ENCODE measurements around the gene OMD. TPM values are rescaled to one million over a fixed set of nuclear protein-coding genes. Genes with fewer than 3 reads are reported as not detected.

Gene OMD
- total and polyA plus RNA-seq, 10 donors, result 0.10 to 1.0 (median 0.61) TPM; not detected in 1

DNA sequence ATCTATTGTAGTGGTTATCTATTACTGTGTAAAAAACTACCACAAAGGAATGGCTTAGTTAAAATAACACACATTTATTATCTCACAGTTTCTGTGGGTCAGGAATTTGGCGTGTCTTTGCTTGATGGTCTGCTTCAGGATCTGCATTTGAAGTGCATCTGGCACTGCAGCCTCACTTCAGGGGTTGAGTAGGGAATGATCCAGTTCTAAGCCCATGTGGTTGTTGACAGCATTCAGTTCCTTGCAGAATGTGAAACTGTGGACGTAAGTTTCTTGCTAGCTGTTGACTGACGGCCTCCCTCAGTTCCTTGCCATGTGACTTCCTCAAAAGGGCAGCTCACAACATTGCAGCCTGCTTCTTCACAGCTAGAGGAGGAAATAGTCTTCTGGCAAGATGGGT is 17.8 kb downstream of the OMD start:
- WGBS, 5 donors, result 15 to 29% (median 26%) methylated on average over 3 of the region's 3 CpGs
- intact Hi-C loops (cut with DNase I; ENCODE audit: low total_unique reads), result no loop called here
- Histone ChIP-seq H3K27ac (peak overlapping the region in 6 of 8 donors; percentile 37 to 76 (median 64)), H3K4me3 (peak overlapping the region in 1 of 8 donors; percentile 50), H3K27me3 (replicated peaks in 1 of 7) (no peaks in the 10 kb centered on the region), H3K9me3 (no peaks in the 10 kb centered on the region), H3K36me3 (no peaks in the 10 kb centered on the region), H3K4me1 (peaks cover 0 to 20% (median 12%) of the 10 kb centered on the region in 6 donors)
- TF ChIP-seq POLR2AphosphoS5 (IDR thresholded peaks at IDR 0.05), result peak in 1 of 3 donors; percentile 47
- TF ChIP-seq POLR2A (IDR thresholded peaks at IDR 0.05), result no peak
- TF ChIP-seq, protein P1, sequence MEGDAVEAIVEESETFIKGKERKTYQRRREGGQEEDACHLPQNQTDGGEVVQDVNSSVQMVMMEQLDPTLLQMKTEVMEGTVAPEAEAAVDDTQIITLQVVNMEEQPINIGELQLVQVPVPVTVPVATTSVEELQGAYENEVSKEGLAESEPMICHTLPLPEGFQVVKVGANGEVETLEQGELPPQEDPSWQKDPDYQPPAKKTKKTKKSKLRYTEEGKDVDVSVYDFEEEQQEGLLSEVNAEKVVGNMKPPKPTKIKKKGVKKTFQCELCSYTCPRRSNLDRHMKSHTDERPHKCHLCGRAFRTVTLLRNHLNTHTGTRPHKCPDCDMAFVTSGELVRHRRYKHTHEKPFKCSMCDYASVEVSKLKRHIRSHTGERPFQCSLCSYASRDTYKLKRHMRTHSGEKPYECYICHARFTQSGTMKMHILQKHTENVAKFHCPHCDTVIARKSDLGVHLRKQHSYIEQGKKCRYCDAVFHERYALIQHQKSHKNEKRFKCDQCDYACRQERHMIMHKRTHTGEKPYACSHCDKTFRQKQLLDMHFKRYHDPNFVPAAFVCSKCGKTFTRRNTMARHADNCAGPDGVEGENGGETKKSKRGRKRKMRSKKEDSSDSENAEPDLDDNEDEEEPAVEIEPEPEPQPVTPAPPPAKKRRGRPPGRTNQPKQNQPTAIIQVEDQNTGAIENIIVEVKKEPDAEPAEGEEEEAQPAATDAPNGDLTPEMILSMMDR (IDR thresholded peaks at IDR 0.05 in 8 of 11, conservative IDR thresholded peaks at IDR 0.05 in 3 of 11), result peak in 2 of 11 experiments; percentile 15 to 17
- DNase-seq, result peak; percentile 79

DNA sequence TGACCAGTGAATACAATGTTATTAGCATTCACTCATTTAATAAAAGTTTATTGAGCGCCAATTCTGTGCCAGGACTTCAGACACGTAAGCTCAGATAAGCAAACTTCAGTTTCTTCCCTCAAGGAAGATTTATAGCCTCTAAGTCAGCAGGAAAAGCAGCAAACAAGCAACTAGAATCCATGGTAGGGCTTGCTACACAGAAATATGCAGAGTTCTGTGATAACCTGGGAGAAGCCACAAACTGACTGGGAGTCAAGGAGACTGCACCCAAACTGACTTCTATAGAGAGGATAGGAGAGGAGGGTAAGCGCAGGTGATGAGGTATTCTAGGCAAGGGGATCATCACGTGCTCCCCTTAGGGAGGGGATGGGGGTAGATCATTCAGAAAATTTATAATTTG is 18.5 kb downstream of the OMD start:
- no peak for DNase-seq
- H3K4me3 ChIP-seq, result no peak overlapping the region
- peak overlapping the region in 4 of 8 donors; percentile 57 to 76 (median 71) for H3K27ac ChIP-seq
- 79 to 83% (median 80%) methylated on average over 4 of the region's 4 CpGs for WGBS, 5 donors
- H3K36me3 ChIP-seq, result no peaks in the 10 kb centered on the region
- no peaks in the 10 kb centered on the region for H3K9me3 ChIP-seq
- peaks cover 0 to 20% (median 12%) of the 10 kb centered on the region in 6 donors for H3K4me1 ChIP-seq
- no peak for TF ChIP-seq POLR2AphosphoS5 (IDR thresholded peaks at IDR 0.05)
- TF ChIP-seq POLR2A (IDR thresholded peaks at IDR 0.05), result no peak
- intact Hi-C loops (cut with DNase I; ENCODE audit: low total_unique reads), result no loop called here
- no peaks in the 10 kb centered on the region for H3K27me3 ChIP-seq (replicated peaks in 1 of 7)

DNA sequence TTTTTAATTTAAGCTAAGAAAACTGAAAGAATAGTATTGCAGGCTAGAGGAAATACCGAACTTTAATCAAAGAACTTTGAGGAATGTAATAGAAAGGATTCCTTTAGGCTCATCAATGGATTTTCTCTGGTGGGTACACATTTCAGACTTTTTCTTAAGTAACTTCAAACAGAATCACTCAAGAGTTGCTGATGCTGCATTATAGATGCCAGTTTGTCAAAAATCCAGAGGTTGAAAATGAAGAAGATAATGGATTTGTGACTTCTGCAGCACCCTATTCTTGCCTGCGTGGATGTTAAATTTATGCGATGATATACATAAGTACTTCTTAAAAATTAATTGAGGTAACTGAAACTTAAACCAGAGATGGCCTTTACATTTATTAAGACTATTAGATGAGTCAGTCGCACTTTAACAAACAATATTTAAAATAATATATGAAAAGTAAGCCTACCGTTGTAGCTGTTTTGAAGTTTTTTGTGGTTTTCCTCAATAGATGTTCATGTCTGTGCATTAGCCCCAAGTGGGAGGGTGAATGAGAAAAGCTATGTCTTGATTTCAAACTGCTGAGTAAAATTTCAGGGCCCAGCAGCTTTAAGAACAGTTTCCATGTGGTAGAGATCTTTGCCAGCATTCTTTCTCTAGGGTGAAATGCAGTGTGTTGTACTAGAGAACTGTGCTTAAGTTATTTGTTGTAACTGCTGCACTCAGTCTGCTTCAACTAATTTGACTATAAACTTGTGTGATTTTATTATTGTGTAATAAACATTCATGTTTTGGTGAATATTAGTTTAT is 20.0 kb downstream of the OMD start, which contains the start of gene OGN:
TSS of gene OGN (minus strand) at position 537 of the 795 bp plus-strand sequence. CDS start 1,171 bp downstream, outside the sequence.
- intact Hi-C loops (cut with DNase I; ENCODE audit: low total_unique reads), result no loop called here
- H3K4me1 ChIP-seq, result peaks cover 0 to 20% (median 12%) of the 10 kb centered on the region in 6 donors
- H3K36me3 ChIP-seq, result no peaks in the 10 kb centered on the region
- WGBS, 5 donors, result 76 to 84% (median 78%) methylated on average over 5 of the region's 5 CpGs
- no peak for TF ChIP-seq POLR2A (IDR thresholded peaks at IDR 0.05)
- TF ChIP-seq, protein P1 (IDR thresholded peaks at IDR 0.05 in 8 of 11, conservative IDR thresholded peaks at IDR 0.05 in 3 of 11), result no peak
- TF ChIP-seq POLR2AphosphoS5 (IDR thresholded peaks at IDR 0.05), result no peak
- no peak within 1 kb of the TSS for H3K27ac ChIP-seq
- H3K27me3 ChIP-seq (replicated peaks in 1 of 7), result no peaks in the 10 kb centered on the region
- no peaks in the 10 kb centered on the region for H3K9me3 ChIP-seq
- H3K4me3 ChIP-seq, result no peak within 1 kb of the TSS
- no peak for DNase-seq

DNA sequence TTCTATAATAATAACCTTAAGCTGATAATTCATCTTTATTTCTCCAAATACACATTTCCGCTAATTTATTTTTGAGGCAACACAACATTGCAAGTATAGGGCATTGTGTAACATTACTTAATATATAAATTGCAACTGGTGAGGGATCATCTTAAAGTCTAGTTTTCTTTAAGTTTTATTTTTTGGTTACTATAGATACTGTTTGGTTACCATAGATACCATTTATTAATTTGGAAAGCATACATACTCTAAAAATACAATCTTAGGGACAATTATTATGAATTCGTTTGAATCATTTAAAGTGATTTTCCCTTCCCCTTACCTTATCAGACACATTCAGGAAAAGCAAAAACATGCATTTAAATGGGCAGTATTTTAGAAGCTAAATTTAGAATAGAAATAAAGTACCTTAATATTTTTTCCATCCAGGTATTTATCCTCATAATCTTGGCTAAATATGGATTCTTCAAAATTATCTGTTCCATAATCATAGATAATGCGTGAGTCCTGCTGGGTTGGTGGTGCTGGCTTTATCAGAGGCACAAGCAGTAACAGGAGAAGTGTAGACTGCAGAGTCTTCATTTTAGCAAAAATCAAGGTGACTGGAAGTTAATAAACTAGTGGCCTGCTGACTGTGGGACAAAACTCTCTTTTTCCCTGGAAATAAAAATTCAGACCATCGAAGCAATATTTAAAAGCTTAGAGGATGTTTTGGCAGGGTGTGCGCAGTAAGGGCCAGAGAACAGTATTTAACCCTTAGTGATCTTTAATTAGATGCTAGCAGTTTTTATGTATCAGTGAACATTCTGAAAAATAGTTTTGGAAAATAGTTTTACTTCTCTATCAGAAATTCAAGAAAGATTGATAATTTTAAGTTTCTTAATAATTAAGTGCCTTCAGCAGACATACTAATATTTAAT is 21.2 kb downstream of the OMD start:
- Histone ChIP-seq H3K4me3 (no peak overlapping the region), H3K27ac (no peak overlapping the region), H3K27me3 (replicated peaks in 1 of 7) (no peaks in the 10 kb centered on the region), H3K9me3 (no peaks in the 10 kb centered on the region), H3K36me3 (no peaks in the 10 kb centered on the region), H3K4me1 (peaks cover 0 to 20% (median 12%) of the 10 kb centered on the region in 6 donors)
- TF ChIP-seq, protein P1 (IDR thresholded peaks at IDR 0.05 in 8 of 11, conservative IDR thresholded peaks at IDR 0.05 in 3 of 11), result no peak
- TF ChIP-seq POLR2AphosphoS5 (IDR thresholded peaks at IDR 0.05), result no peak
- no peak for TF ChIP-seq POLR2A (IDR thresholded peaks at IDR 0.05)
- intact Hi-C loops (cut with DNase I; ENCODE audit: low total_unique reads), result no loop called here
- WGBS, 5 donors, result 81 to 86% (median 82%) methylated on average over 5 of the region's 5 CpGs
- DNase-seq, result no peak
